Suppressor macrophage (primary cell): ENCODE data around the gene P2RY2.
"Not testable (repeated sequence)": the region's sequence is repeated elsewhere in the genome, so short reads cannot be mapped to it uniquely, and the experiment has no call there.

ENCODE experiments used
- DNase-seq, 4 experiments: peaks; one replicate each; pipeline ENCODE4 v3.0.0-alpha.2; 2020 to 2022

The P2RY2 gene

DNA sequence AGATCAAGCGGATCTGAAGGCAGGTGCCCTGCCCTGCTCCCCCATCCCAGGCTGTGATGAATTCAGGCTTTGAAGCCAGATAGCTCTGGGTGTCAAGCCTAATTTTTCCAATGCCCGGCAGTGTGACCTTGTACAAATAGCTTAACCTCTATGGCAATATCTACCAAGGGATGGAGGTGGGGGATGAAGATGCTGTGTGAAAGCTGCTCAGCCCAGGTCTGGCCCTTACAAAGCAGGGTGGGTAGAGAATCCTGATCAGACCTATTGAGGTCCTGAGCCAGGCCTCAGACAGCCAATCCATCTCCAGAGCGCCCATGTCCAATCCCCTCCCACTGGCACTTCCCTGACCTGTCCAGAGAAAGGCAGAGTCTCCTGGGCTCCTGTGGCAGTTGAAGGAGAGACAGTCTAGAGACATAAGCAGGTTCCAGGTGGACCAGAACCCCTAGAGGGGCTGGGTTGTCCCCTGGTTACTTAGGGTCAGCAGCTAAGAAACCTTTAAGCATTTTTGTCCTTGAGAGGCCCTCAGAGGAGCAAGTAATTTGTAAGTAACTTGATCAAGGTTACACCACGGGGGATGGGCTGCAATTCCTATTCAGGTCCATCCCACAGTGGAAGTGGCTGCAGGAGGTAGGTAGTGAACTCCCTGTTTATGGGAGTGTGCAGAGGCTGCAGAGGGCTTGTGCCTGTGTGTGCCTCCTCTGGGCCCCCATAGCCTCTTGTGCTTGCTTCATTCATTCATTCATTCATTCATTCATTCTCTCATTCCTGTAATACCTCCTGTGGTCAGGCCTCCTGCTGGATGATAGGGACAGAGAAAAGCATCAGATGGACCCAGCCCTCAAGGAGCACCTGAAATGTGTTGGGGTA is 10.4 kb downstream of the P2RY2 start:
- DNase-seq: no peak

DNA sequence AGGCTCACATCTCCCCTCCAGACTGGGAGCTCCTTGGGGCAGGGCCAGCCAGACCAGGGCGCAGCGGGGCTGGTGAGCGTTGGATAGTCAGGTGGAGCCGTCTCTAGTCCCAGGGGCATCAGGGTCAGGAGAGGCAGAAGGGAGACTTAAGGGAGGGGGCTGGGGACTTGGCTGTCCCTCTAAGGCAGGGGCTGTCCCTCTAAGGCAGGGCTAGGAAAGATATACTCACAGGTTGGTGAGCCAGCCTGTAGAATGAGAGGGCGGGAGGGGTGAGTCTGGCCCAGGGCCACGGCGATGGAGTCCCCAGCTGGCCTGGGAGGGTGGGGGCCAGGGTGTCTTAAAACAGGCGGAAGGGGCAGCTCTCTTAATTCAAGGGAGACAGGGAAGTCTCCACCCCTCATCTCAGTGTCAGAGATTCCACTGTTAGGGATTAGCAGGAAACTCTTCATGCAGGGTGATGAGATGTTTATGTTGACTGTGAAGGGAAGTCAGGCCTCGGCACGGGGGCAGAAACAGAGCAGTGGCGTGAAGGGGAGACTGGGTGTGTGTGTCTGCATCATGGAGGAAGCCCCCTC is 11.3 kb downstream of the P2RY2 start:
- no peak for DNase-seq

DNA sequence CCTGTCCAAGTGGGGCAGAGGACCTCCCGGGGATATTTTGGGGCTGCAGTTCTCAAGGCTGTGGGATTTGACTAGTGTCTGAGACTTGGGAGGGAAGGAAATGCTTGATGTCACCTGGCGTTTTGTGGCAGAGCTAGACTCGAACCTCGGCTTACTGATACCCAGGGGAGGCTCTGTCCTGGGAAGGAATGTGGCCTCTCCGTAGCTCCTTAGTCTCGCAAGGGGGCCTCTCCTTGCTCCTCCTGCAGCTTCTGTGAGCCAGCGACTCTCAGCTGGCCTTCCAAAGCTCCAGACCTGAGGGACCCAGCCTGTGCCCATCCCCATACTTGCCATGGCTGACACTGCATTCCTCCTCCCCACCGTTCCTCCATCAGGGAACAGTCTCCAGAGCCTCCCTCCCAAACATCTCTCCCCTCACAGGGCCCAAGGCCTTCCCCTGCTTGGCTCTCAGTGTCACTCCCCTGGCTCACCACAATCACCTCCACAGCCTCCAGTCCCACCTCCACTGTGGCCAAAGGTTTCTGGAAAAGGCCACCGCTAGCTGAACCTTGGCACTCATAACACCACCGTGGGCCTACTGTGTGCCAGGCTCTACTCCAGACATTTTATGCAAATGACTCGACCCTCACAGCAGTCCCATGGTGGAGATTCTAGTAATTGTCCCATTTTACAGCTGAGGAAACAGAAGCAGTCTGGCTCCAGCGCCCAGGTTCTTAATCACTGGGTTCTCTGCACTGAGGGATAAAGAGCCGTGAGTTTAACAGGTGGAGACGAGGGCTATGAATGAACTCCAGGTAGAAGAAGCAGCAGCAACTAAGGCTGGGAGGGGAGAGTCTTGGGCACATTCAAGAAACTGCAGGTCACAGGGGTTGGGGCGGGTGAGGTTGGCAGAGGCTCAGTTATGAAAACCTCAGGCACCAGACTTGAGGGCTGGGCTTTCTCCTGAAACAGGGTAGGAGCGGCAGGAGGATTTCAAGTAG is 12.1 kb downstream of the P2RY2 start:
- DNase-seq: no peak

DNA sequence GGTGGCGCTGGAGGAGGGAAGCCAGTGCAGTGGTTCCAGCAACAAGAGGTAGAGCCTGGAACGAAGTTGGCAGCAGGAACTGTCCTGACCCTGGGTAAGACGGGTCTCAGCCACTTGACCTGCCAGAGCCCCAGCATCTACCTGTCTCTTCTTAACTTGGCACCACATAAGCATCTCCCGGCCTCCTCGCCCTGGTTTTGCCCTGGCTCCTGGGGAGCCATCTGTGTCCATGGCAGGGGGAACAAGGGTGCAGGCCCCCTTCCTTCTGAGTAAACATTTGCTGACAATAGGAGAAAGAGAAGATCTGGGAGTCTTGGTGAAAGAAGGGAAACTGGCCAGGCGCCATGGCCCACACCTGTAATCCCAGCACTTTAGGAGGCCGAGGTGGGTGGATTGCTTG is 12.8 kb downstream of the P2RY2 start:
- DNase-seq: no peak

DNA sequence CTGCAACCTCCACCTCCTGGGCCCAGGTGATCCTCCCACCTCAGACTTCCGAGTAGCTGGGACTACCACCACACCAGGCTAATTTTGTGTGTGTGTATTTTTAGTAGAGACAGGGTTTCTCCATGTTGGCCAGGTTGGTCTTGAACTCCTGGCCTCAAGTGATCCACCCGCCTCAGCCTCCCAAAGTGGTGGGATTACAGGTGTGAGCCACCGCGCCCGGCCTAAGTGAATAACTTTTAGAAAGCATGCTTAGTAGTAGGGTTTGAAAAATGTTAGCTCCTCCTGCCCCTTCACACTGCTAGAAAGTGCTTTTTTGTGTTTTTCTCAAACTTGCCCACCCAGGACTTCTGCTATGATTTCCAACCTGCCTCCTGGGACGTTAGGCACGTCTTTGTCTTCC is 14.4 kb downstream of the P2RY2 start:
- DNase-seq: not testable (repeated sequence)

DNA sequence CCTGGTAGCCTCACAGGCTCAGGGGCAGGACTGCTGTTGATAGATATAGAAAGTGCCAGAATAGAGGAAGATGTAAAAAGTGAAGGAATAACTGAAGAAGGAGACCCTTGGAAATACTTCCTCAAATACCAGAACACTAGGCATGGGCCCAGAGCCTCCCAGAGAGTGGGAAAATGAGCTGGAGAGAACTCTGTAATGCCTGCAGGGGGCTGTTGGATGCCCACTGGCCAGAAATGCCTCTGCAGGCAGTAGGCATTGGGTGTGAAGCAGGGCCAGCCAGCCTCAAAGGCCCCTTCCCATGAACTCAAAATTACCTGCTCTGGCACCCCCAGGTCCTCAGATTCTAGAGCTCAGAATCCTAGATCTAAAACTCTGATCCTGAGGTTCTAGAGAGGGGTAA is 15.1 kb downstream of the P2RY2 start:
- DNase-seq: peak in 3 of 4 experiments; percentile 26 to 40 (median 32)

DNA sequence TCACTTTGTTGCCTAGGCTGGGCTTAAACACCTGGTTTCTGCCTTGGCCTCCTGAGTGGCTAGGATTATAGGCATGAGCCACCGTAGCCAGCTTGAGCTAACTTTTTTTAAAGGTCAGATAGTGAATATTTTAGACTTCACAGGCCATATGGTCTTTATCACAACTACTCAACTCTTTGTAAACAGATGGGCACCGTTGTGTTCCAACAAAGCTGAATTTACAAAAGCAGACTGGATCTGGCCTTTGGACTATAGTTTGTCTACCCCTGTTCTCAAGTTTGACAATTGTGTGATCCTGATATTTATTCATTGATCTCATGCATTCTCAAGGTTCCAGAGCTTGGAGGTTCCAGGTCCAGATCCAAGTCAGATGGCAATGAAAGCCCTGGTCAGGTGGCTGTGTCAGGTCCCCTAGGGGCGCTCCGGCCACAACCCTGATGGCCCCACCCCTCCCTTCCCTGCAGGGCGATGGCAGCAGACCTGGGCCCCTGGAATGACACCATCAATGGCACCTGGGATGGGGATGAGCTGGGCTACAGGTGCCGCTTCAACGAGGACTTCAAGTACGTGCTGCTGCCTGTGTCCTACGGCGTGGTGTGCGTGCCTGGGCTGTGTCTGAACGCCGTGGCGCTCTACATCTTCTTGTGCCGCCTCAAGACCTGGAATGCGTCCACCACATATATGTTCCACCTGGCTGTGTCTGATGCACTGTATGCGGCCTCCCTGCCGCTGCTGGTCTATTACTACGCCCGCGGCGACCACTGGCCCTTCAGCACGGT is 15.8 kb downstream of the P2RY2 start:
- no peak for DNase-seq

DNA sequence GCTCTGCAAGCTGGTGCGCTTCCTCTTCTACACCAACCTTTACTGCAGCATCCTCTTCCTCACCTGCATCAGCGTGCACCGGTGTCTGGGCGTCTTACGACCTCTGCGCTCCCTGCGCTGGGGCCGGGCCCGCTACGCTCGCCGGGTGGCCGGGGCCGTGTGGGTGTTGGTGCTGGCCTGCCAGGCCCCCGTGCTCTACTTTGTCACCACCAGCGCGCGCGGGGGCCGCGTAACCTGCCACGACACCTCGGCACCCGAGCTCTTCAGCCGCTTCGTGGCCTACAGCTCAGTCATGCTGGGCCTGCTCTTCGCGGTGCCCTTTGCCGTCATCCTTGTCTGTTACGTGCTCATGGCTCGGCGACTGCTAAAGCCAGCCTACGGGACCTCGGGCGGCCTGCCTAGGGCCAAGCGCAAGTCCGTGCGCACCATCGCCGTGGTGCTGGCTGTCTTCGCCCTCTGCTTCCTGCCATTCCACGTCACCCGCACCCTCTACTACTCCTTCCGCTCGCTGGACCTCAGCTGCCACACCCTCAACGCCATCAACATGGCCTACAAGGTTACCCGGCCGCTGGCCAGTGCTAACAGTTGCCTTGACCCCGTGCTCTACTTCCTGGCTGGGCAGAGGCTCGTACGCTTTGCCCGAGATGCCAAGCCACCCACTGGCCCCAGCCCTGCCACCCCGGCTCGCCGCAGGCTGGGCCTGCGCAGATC is 16.5 kb downstream of the P2RY2 start:
- no peak for DNase-seq

DNA sequence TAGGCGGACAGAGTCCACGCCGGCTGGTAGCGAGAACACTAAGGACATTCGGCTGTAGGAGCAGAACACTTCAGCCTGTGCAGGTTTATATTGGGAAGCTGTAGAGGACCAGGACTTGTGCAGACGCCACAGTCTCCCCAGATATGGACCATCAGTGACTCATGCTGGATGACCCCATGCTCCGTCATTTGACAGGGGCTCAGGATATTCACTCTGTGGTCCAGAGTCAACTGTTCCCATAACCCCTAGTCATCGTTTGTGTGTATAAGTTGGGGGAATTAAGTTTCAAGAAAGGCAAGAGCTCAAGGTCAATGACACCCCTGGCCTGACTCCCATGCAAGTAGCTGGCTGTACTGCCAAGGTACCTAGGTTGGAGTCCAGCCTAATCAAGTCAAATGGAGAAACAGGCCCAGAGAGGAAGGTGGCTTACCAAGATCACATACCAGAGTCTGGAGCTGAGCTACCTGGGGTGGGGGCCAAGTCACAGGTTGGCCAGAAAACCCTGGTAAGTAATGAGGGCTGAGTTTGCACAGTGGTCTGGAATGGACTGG is 17.2 kb downstream of the P2RY2 start:
- no peak for DNase-seq

DNA sequence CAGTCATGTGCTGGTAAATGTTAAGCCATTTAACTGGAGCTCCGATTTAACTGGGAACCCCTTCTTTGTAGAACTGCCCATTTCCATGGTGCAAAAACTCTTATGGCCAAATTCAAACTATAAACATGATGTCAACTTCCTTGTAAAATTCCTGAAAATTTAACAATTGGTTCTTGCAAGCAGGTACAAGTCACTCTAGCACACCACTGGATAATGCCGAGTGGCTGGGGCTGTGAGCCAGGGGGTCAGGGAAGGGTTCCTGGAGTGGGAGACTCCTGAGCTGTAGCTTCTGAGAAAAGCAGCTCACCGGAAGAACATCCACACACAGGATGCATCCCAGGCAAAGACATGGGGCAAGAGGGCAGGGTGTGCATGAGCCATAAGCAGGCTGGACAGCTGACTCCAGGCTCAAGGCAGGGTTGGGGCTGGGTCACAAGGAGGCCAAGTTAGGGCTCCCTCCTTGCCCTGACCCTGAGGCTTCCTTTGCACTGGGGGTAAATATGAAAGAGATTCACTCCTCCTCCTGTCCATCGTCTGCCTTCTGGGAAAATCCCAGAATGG is 18.2 kb downstream of the P2RY2 start:
- DNase-seq: peak in 2 of 4 experiments; percentile 20 to 29

DNA sequence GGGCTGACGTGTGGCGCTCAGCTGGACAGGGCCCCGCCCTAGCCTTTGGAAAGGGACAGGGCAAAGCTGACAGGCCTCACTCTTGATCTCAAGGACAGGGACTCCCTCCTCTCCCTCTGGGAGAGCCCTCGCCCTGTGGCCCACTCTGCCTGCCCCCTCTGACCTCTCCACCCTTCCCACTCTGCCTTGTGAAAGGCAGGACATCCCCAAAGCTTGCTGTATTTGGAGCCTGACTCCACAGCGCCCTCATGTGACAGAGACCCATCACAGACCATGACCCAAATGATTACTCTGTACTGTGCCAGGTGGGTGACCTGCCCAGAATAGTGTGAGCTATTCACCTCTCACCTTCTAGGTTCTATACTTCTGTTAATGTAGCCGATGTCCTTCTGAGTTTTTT is 18.8 kb downstream of the P2RY2 start:
- peak; percentile 80 to 88 (median 84) for DNase-seq

DNA sequence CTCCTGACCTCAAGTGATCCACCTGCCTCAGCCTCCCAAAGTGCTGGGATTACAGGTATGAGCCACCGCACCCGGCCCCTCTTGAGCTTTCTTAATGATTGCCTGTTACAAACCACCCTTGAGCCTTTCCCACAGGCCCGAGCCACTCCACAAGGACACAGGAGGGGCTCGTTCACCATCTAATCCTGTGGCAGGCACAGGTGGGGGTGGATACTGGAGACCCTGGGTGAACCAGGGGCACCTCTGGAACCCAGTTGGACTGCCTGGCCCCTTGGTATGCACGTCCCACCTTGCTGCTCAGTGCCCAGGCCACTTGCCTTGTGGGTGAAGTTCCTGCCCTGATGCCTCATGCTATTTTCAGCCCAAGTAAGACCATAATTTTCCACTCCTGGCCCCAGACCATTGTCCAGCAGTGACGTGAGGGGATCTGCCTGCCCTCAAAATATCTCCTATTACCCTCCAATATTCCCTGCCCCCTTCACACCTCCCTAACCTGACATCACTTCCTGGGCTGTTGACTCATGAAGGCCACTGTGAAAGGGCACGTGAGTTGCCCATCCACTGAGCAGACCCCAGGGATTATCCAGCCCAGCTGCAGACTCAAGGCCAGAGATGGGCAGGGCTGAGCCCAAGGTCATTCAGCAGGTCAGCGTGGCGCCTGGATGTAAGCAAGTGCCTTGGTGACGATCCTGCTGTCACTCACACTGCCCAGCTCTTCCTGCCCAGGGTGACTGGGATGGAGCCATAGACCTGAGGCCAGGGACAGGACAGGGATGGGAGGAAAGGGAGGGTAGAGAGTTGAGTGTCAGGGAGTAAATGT is 19.6 kb downstream of the P2RY2 start:
- peak in 1 of 4 experiments; percentile 17 for DNase-seq

DNA sequence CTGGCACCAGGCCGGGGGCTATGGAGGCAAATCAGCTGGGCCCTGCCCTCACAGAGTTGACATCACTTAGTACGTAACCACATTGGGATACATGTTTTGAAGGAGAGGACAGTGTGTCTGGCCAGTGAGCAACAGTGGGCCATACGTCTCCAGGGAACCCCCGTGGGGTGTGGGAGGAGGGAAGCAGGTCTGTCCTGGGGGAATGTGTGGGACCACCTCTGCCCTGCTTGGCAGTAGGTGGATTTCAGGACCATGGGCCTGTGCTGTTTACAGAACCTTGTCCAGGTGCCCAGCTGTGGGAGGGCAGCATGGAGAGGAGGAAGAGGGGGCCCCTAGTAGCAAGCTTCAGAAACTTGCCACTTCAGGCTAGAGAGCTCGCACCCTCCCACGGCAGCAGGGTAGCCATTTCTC is 21.0 kb downstream of the P2RY2 start:
- no peak for DNase-seq

DNA sequence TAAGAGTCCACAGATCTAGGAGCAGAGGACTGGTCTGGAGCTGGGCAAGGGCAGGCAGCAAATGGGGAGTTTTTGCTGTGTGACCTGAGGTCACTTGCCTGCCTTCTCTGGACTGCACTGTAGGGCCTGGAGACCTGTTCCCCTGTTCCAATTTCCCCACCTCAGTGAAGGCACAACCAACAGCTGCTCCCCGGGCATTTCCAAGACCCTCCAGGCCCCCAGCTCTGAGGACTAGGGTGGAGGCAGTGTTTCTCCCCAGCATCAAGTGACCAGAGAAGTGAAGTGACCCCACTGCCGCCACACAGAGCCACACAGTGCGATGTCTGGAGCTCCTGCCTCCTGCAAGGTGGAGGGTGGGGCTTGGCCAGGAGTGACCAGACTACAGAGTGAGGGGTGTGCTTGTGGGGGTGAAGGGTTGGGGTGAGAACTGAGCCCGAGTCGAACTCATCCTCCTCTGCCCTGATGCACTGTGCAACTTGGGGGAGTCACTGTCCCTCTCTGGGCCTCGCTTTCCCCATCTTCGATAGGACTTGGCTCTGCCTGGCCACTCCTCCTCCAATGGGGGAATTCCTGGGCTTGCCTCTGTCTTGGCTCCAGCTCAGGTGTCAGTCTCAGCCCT is 21.6 kb downstream of the P2RY2 start:
- no peak for DNase-seq

DNA sequence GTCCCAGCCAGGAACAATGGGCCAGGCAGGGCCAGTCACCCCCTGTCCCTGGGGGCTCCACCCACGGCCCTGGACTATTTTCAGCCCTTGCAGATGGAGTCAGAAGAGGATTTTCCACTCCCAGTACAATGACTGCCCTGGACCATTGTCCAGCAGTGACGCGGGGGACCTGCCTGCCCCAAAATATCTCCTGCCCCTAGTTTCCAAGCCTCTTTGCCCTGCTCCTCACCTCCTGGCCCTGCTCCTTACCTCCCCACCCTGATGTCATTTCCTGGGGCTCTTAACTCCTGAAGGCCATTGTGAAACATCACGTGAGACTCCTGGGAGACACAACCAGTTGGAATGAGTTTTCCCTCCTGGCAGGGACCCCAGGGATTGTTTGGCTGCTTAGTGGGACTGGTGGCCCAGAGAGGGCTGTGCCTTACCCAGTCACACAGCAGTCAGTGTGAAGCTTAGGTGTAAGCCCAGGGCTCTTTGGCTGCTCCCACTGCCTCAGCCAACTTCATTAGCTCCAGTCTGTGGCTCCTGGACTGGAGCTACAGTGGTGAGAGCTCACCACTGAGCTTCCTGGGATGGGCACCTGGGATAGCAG is 22.2 kb downstream of the P2RY2 start:
- DNase-seq: no peak

DNA sequence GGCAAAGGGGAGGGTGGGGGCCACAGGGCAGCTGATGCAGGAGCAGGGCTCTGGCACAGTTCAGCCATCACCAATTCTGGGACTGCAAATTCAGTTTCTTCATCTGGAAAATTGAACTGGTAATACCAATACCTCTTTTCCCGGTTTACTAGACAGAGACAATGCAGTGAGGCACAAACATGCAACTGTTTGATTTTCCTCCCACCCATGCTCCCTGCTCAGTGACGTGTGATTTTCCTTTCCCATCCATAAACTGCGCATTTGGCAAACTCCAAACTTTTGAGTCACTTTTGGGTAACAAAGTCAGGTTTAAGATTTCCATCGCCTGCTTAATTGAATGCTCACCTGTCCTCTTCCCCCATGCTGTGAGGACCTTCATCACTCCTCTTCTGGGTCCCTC is 23.2 kb downstream of the P2RY2 start:
- no peak for DNase-seq

DNA sequence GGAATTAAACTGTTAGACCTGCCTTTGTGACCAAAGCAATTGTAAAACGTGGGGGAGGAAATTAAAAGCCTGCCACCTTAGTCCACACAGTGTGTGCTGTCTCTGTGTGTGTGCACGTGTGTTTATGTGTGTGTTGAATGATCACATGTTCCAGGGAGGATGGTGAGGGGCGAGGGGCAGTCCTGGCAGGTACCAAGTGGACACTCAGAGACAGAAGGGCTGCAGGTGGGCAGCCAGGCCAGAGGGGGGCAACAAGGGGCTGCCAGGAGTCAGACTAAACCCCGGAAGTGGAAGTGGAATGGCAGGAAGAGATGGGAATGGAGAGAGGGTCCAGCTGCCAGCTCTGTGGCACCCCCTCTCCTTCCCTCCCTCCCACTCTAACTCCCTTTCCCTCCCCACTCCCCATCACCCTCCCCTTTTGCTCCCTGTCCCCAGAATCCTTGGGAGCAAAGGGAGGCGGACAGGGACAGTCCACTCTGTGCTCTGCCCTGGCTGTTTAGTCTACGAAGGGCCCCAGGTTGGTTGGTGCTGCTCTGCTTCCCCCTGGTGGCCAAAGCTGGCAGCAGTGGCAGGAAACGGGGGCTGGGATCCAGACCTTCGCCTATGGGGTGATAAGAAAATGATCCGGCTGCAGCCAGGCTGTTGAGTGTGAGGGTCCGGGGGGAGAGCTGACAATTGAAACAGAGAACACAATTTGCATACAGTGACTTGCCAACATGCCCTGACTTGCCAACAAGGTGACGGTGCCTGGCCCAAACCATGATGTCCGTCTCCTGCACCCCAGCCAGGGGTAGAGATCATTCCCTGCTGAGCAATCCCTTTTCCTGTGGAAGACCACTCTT is 24.4 kb downstream of the P2RY2 start:
- DNase-seq: peak; percentile 65 to 85 (median 78)

DNA sequence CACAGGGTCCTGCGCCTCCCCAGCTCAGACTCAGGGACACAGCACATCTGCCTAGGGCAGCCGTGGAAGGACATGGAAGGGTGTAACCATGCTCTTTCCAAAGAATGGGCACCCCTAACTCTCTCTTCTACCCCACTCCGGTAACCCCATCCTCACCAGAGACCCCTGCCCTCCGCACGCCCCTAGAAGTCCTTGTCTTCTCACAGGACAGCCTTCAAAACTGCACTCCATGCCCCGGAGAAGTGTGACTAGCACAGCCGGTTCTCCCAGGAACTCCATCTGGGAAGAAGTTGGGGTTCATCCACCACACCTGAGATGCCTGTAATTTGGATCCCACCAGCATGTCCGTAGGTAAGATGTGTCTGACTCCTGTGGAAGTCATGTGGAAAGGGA is 25.0 kb downstream of the P2RY2 start:
- no peak for DNase-seq
